ENCODE results near the gene RHEB.
A peak's percentile ranks its signal among the peaks of the same experiment; 100 is the strongest.

The RHEB gene

GRCh38 chr7:151447312-151447711 is 72.4 kb downstream of the RHEB start:
- no peak for DNase-seq

- no peak for DNase-seq
These were observed 73.3 kb downstream of the RHEB start for GRCh38 chr7:151446412-151446811.

- DNase-seq, result no peak
These were observed 75.1 kb downstream of the RHEB start for GRCh38 chr7:151444632-151445031.

- no peak for DNase-seq
These were observed 76.8 kb downstream of the RHEB start for GRCh38 chr7:151442776-151443496.

GRCh38 chr7:151440799-151441445 is 78.8 kb downstream of the RHEB start:
- DNase-seq, result no peak

GRCh38 chr7:151439855-151440798 is 79.6 kb downstream of the RHEB start, which contains the start of gene CRYGN:
TSS of gene CRYGN (minus strand) at chr7:151440141. CDS start at chr7:151439917, 224 bp downstream.
- no peak for DNase-seq

GRCh38 chr7:151438864-151439601 is 80.7 kb downstream of the RHEB start:
- no peak for DNase-seq

GRCh38 chr7:151437866-151438516 is 81.7 kb downstream of the RHEB start:
- DNase-seq, result no peak

GRCh38 chr7:151437159-151437553 is 82.5 kb downstream of the RHEB start:
- DNase-seq, result no peak

- no peak for DNase-seq
These were observed 83.1 kb downstream of the RHEB start for GRCh38 chr7:151436446-151437158.

GRCh38 chr7:151435971-151436370 is 83.7 kb downstream of the RHEB start:
- DNase-seq, result no peak

- no peak for DNase-seq
These were observed 84.4 kb downstream of the RHEB start for GRCh38 chr7:151435103-151435916.

GRCh38 chr7:151434549-151434948 is 85.1 kb downstream of the RHEB start:
- DNase-seq, result no peak

- DNase-seq, result no peak
These were observed 85.8 kb downstream of the RHEB start for GRCh38 chr7:151433721-151434400.

- peak; percentile 72 for DNase-seq
These were observed 86.8 kb downstream of the RHEB start for GRCh38 chr7:151432658-151433521.

GRCh38 chr7:151431768-151432311 is 87.9 kb downstream of the RHEB start:
- DNase-seq, result no peak

- no peak for DNase-seq
These were observed 88.4 kb downstream of the RHEB start for GRCh38 chr7:151431281-151431767.

Data from stimulated activated CD8-positive, alpha-beta memory T cell treated with anti-CD3 and anti-CD28 coated beads, Interleukin-4, amount 100 ng/mL, for 48 hours (primary cell).